GM18508 (cell line): ENCODE data around the gene DSCAM.
"Not testable (repeated sequence)": the region's sequence is repeated elsewhere in the genome, so short reads cannot be mapped to it uniquely, and the experiment has no call there.

Experiments used
- ATAC-seq: cut with Tn5 transposase; IDR thresholded peaks from one replicate; pipeline ENCODE4 v1.9.1; 2021; ENCODE audit warnings: moderate number of reproducible peaks; ENCODE audit not compliant: insufficient read depth, unreplicated experiment

DSCAM gene

GRCh38 chr21:40846587-40847411 is at the start of gene DSCAM:
Gene DSCAM (minus strand): TSS chr21:40847158. CDS start chr21:40846661, 497 bp downstream.
- no peak for ATAC-seq

- not testable (repeated sequence) for ATAC-seq
Observed at GRCh38 chr21:40895697-40896096, 48.7 kb upstream of the DSCAM start.

- ATAC-seq, result no peak
Observed at GRCh38 chr21:40886931-40887330, 40.0 kb upstream of the DSCAM start.

GRCh38 chr21:40886006-40886405 is 39.0 kb upstream of the DSCAM start:
- no peak for ATAC-seq

GRCh38 chr21:40882192-40882915 is 35.4 kb upstream of the DSCAM start:
- ATAC-seq, result no peak

- no peak for ATAC-seq
Observed at GRCh38 chr21:40881767-40882166, 34.8 kb upstream of the DSCAM start.

- ATAC-seq, result no peak
Observed at GRCh38 chr21:40871099-40871498, 24.1 kb upstream of the DSCAM start.

GRCh38 chr21:40863839-40864238 is 16.9 kb upstream of the DSCAM start:
- ATAC-seq, result no peak

- ATAC-seq, result no peak
Observed at GRCh38 chr21:40858517-40858916, 11.6 kb upstream of the DSCAM start.

- no peak for ATAC-seq
Observed at GRCh38 chr21:40853956-40854688, 7.2 kb upstream of the DSCAM start.

- ATAC-seq, result no peak
Observed at GRCh38 chr21:40852563-40852962, 5.6 kb upstream of the DSCAM start.

- no peak for ATAC-seq
Observed at GRCh38 chr21:40851749-40852148, 4.8 kb upstream of the DSCAM start.

- no peak for ATAC-seq
Observed at GRCh38 chr21:40850071-40850470, 3.1 kb upstream of the DSCAM start.

GRCh38 chr21:40847951-40848350 is 993 bp upstream of the DSCAM start:
- no peak for ATAC-seq

GRCh38 chr21:40846103-40846502 is 855 bp downstream of the DSCAM start:
- no peak for ATAC-seq

- ATAC-seq, result no peak
Observed at GRCh38 chr21:40845441-40845995, 1.4 kb downstream of the DSCAM start.

GRCh38 chr21:40844935-40845334 is 2.0 kb downstream of the DSCAM start:
- no peak for ATAC-seq

- no peak for ATAC-seq
Observed at GRCh38 chr21:40842197-40842552, 4.8 kb downstream of the DSCAM start.

GRCh38 chr21:40841524-40842196 is 5.3 kb downstream of the DSCAM start:
- ATAC-seq, result no peak
